ENCODE results near the gene UBAP2L.
"Not testable (repeated sequence)": the region's sequence is repeated elsewhere in the genome, so short reads cannot be mapped to it uniquely, and the experiment has no call there.

The UBAP2L gene

GRCh38 chr1:154307670-154308270 lies 87.0 kb downstream of the UBAP2L start:
- DNase-seq (ENCODE audit: low read depth in 2 of 2): not testable (repeated sequence)

- not testable (repeated sequence) for DNase-seq (ENCODE audit: low read depth in 2 of 2)
Measured at GRCh38 chr1:154309136-154309535, 88.4 kb downstream of the UBAP2L start.

- DNase-seq (ENCODE audit: low read depth in 2 of 2): not testable (repeated sequence)
Measured at GRCh38 chr1:154312229-154313065, 91.7 kb downstream of the UBAP2L start.

GRCh38 chr1:154313066-154313356 lies 92.3 kb downstream of the UBAP2L start:
- DNase-seq (ENCODE audit: low read depth in 2 of 2): no peak

GRCh38 chr1:154314226-154314625 lies 93.5 kb downstream of the UBAP2L start:
- DNase-seq (ENCODE audit: low read depth in 2 of 2): not testable (repeated sequence)

- no peak for DNase-seq (ENCODE audit: low read depth in 2 of 2)
Measured at GRCh38 chr1:154316704-154317103, 95.9 kb downstream of the UBAP2L start.

GRCh38 chr1:154318386-154318785 lies 97.6 kb downstream of the UBAP2L start:
- no peak for DNase-seq (ENCODE audit: low read depth in 2 of 2)

Measured in stimulated activated CD8-positive, alpha-beta memory T cell treated with anti-CD3 and anti-CD28 coated beads, Interleukin-2, amount 100 ng/mL, for 1 hour (primary cell).